H9 (cell line): ENCODE data around the gene DDI1. TPM values are rescaled to one million over a fixed set of nuclear protein-coding genes. Genes with fewer than 3 reads are reported as not detected.

ENCODE experiments used
- DNase-seq: peaks from one replicate; pipeline ENCODE4 v3.0.0-alpha.2; 2017
- H2AFZ ChIP-seq: one replicate; pipeline ENCODE4 v1.6.1; 2013; ENCODE audit warnings: mild to moderate bottlenecking, low read length, control low read depth, moderate library complexity
- H2AK5ac ChIP-seq: 2 replicates; pipeline ENCODE4 v1.6.1; 2013; ENCODE audit warnings: low read length, control low read depth, mixed read lengths; ENCODE audit not compliant: insufficient read length
- H2BK120ac ChIP-seq: one replicate; pipeline ENCODE4 v1.6.1; 2013; ENCODE audit warnings: low read depth, mild to moderate bottlenecking, low read length, control low read depth, inconsistent platforms; ENCODE audit not compliant: poor library complexity, severe bottlenecking
- H2BK12ac ChIP-seq: 2 replicates; pipeline ENCODE4 v1.6.1; 2013; ENCODE audit warnings: low read length, control low read depth, mixed read lengths, low read depth; ENCODE audit not compliant: insufficient read length
- H2BK15ac ChIP-seq: 2 replicates; pipeline ENCODE4 v1.6.1; 2013; ENCODE audit warnings: low read depth, low read length, control low read depth
- H2BK20ac ChIP-seq: one replicate; pipeline ENCODE4 v1.6.1; 2013; ENCODE audit warnings: low read depth, mild to moderate bottlenecking, low read length, control low read depth, inconsistent platforms; ENCODE audit not compliant: poor library complexity, severe bottlenecking
- H2BK5ac ChIP-seq: 2 replicates; pipeline ENCODE4 v1.6.1; 2013; ENCODE audit warnings: low read length, control low read depth, mixed read lengths; ENCODE audit not compliant: insufficient read length
- H3K14ac ChIP-seq: 2 replicates; pipeline ENCODE4 v1.6.1; 2013; ENCODE audit warnings: low read length, control low read depth; ENCODE audit not compliant: insufficient read depth
- H3K18ac ChIP-seq: 2 replicates; pipeline ENCODE4 v1.6.1; 2013; ENCODE audit warnings: low read depth, mild to moderate bottlenecking, mixed read lengths, low read length, control low read depth; ENCODE audit not compliant: insufficient read length
- H3K23ac ChIP-seq: 2 replicates; pipeline ENCODE4 v1.6.1; 2013; ENCODE audit warnings: low read length, control low read depth, mixed read lengths, low read depth; ENCODE audit not compliant: insufficient read length
- H3K23me2 ChIP-seq: 2 replicates; pipeline ENCODE4 v1.6.1; 2013; ENCODE audit warnings: low read depth, mild to moderate bottlenecking, mixed read lengths, low read length, control low read depth; ENCODE audit not compliant: insufficient read length, poor library complexity, severe bottlenecking
- H3K27ac ChIP-seq: 2 replicates; pipeline ENCODE4 v1.5.1; 2013; ENCODE audit warnings: low read length, control low read depth, mixed read lengths, low read depth; ENCODE audit not compliant: insufficient read length
- H3K27me3 ChIP-seq: 2 replicates; pipeline ENCODE4 v1.6.1; 2013; ENCODE audit warnings: low read length, control low read depth, inconsistent platforms; ENCODE audit not compliant: insufficient read depth
- H3K4ac ChIP-seq: 2 replicates; pipeline ENCODE4 v1.6.1; 2013; ENCODE audit warnings: low read depth, mild to moderate bottlenecking, control low read depth, inconsistent platforms, low read length, moderate library complexity
- H3K4me1 ChIP-seq: 2 replicates; pipeline ENCODE4 v1.6.1; 2013; ENCODE audit warnings: low read length, control low read depth, inconsistent platforms; ENCODE audit not compliant: insufficient read depth
- H3K4me2 ChIP-seq: 2 replicates; pipeline ENCODE4 v1.6.1; 2013; ENCODE audit warnings: low read length, control low read depth, mixed read lengths; ENCODE audit not compliant: insufficient read length, insufficient read depth
- H3K56ac ChIP-seq: 2 replicates; pipeline ENCODE4 v1.6.1; 2013; ENCODE audit warnings: low read depth, mild to moderate bottlenecking, mixed read lengths, low read length, control low read depth; ENCODE audit not compliant: insufficient read length
- H3K79me1 ChIP-seq: 2 replicates; pipeline ENCODE4 v1.6.1; 2013; ENCODE audit warnings: low read depth, mild to moderate bottlenecking, moderate library complexity, low read length, control low read depth, inconsistent platforms; ENCODE audit not compliant: insufficient read depth, poor library complexity, severe bottlenecking
- H3K79me2 ChIP-seq: 2 replicates; pipeline ENCODE4 v1.6.1; 2013; ENCODE audit warnings: low read length, control low read depth, inconsistent platforms; ENCODE audit not compliant: insufficient read depth
- H3K9ac ChIP-seq: 2 replicates; pipeline ENCODE4 v1.6.1; 2013; ENCODE audit warnings: low read length, control low read depth, mixed read lengths; ENCODE audit not compliant: insufficient read length; ENCODE audit errors: extremely low read depth
- H3K9me3 ChIP-seq: one replicate; pipeline ENCODE4 v1.6.1; 2013; ENCODE audit warnings: low read depth, low read length, inconsistent platforms; ENCODE audit not compliant: control insufficient read depth
- H3T11ph ChIP-seq: one replicate; pipeline ENCODE4 v1.6.1; 2013; ENCODE audit warnings: mild to moderate bottlenecking, low read length, control low read depth, inconsistent platforms
- H4K20me1 ChIP-seq: one replicate; pipeline ENCODE4 v1.6.1; 2013; ENCODE audit not compliant: control insufficient read depth, insufficient read length, insufficient read depth
- H4K5ac ChIP-seq: 2 replicates; pipeline ENCODE4 v1.6.1; 2013; ENCODE audit warnings: low read depth, mild to moderate bottlenecking, mixed read lengths, low read length, control low read depth; ENCODE audit not compliant: insufficient read length
- H4K8ac ChIP-seq: replicated peaks from 2 replicates; pipeline ENCODE4 v1.6.1; 2013; ENCODE audit warnings: low read length, control low read depth, mixed read lengths, low read depth; ENCODE audit not compliant: insufficient read length
- H4K91ac ChIP-seq: 2 replicates; pipeline ENCODE4 v1.6.1; 2013; ENCODE audit warnings: low read depth, mild to moderate bottlenecking, moderate library complexity, mixed read lengths, low read length, control low read depth; ENCODE audit not compliant: insufficient read length
- H3K27ac Mint-ChIP-seq, 3 experiments: 2 replicates in 2 of 3; 3 replicates in 1 of 3; pipeline ENCODE4 v1.8.0; 2020 to 2021; ENCODE audit warnings: mixed read lengths in 3 of 3, mild to moderate bottlenecking in 1 of 3, moderate library complexity in 1 of 3
- H3K27me3 Mint-ChIP-seq: 2 replicates; pipeline ENCODE4 v1.8.0; 2021; ENCODE audit warnings: low read depth, mild to moderate bottlenecking, moderate library complexity, mixed read lengths
- H3K36me3 Mint-ChIP-seq, 3 experiments: 2 replicates in 2 of 3; 3 replicates in 1 of 3; pipeline ENCODE4 v1.8.0; 2020 to 2021; ENCODE audit warnings: low read depth in 3 of 3, mixed read lengths in 3 of 3; ENCODE audit not compliant: insufficient read depth in 1 of 3
- H3K4me1 Mint-ChIP-seq, 2 experiments: 2 replicates each; pipeline ENCODE4 v1.8.0; 2020; ENCODE audit warnings: mixed read lengths in 2 of 2
- H3K4me3 Mint-ChIP-seq, 2 experiments: 2 replicates in 1 of 2; 3 replicates in 1 of 2; pipeline ENCODE4 v1.8.0; 2020 to 2021; ENCODE audit warnings: mild to moderate bottlenecking in 2 of 2, mixed read lengths in 2 of 2, moderate library complexity in 1 of 2
- H3K9me3 Mint-ChIP-seq, 2 experiments: 2 replicates in 1 of 2; 3 replicates in 1 of 2; pipeline ENCODE4 v1.8.0; 2020; ENCODE audit warnings: mild to moderate bottlenecking in 2 of 2, mixed read lengths in 2 of 2, moderate library complexity in 1 of 2
- CTCF ChIP-seq: fragments of 200-600 bp; sonication (generic); conservative IDR thresholded peaks from 3 replicates; pipeline ENCODE4 v1.8.0; 2021; ENCODE audit warnings: antibody characterized with exemption, mild to moderate bottlenecking
- whole genome bisulfite sequencing: extraction: QIAGEN DNeasy Blood & Tissue Kit; methylation state at CpG from one replicate; pipeline ENCODE4 v1.1.7; 2013; ENCODE audit warnings: missing lambda C conversion rate, low lambda C conversion rate, mixed read lengths; ENCODE audit not compliant: insufficient read length; ENCODE audit errors: extremely low coverage; 5-methylcytosine and 5-hydroxymethylcytosine counted together
- total RNA-seq: library from RNA; stranded (reverse); gene quantifications from 2 replicates; pipeline ENCODE4 v1.2.1, GENCODE V29; 2021

Gene DDI1
- total RNA-seq, 1 experiment from 2014 or later: not detected

GRCh38 chr11:104067534-104067933 lies 31.1 kb downstream of the DDI1 start:
- DNase-seq: no peak
- H3K4me1 ChIP-seq: no peaks in the 10 kb centered on the region
- no peak overlapping the region for H3K4ac ChIP-seq
- no peak overlapping the region for H3K18ac ChIP-seq
- no peak overlapping the region for H3K27ac ChIP-seq
- H3K4me2 ChIP-seq: no peak overlapping the region
- H3K14ac ChIP-seq: no peak overlapping the region
- peaks cover 0 to 2% (median 0%) of the 10 kb centered on the region in 3 experiments; a peak in 1 of 7 replicates for H3K36me3 Mint-ChIP-seq
- no peak overlapping the region for H2BK12ac ChIP-seq
- H3K23me2 ChIP-seq: no peaks in the 10 kb centered on the region
- no peaks in the 10 kb centered on the region for H3K27me3 Mint-ChIP-seq
- H2BK15ac ChIP-seq: no peak overlapping the region
- no peak overlapping the region for H3K4me3 Mint-ChIP-seq
- H2BK20ac ChIP-seq: no peak overlapping the region
- no peak overlapping the region for H3K23ac ChIP-seq
- no peak overlapping the region for H2BK5ac ChIP-seq
- H3K9me3 Mint-ChIP-seq: no peaks in the 10 kb centered on the region
- H3K27ac Mint-ChIP-seq: no peak overlapping the region
- no peak overlapping the region for H4K8ac ChIP-seq
- no peak for TF ChIP-seq CTCF
- no peak overlapping the region for H3T11ph ChIP-seq
- H2AFZ ChIP-seq: no peak overlapping the region
- H3K9ac ChIP-seq: no peak overlapping the region
- no peak overlapping the region for H3K56ac ChIP-seq
- H3K4me1 Mint-ChIP-seq: no peaks in the 10 kb centered on the region
- no peaks in the 10 kb centered on the region for H3K27me3 ChIP-seq
- no peak overlapping the region for H4K5ac ChIP-seq
- H4K20me1 ChIP-seq: no peaks in the 10 kb centered on the region
- H3K79me1 ChIP-seq: no peaks in the 10 kb centered on the region
- no peaks in the 10 kb centered on the region for H3K9me3 ChIP-seq
- no peak overlapping the region for H2AK5ac ChIP-seq
- H3K79me2 ChIP-seq: no peaks in the 10 kb centered on the region
- no peak overlapping the region for H4K91ac ChIP-seq
- no peak overlapping the region for H2BK120ac ChIP-seq
- no CpG with 5 or more reads among the region's 1 CpG for WGBS
